HepG2 (cell line): ENCODE measurements around the gene FOXD1. TPM values are rescaled to one million over a fixed set of nuclear protein-coding genes. Genes with fewer than 3 reads are reported as not detected.

ENCODE experiments used
- ATAC-seq: fragments of 200-7000 bp; cut with Tn5 transposase; 3 replicates; pipeline ENCODE4 v1.9.1; 2020; ENCODE audit warnings: mild to moderate bottlenecking, moderate library complexity
- BruUV-seq: library from RNA; stranded (reverse); fragments of 400-500 nt; replicated peaks from 2 replicates; lab custom pipeline; 2021; lab: Mats Ljungman, UMichigan
- CTCF ChIA-PET: fragments of 300-600 bp; formaldehyde crosslinking; extraction: SDS; loops from one replicate; lab custom pipeline; 2021; ENCODE audit warnings: low total read pairs, inconsistent platforms, low intra/inter-chr PET ratio; lab: Yijun Ruan, JAX
- POLR2A ChIA-PET: fragments of 350-600 bp; sonication (Branson Sonifier 250); formaldehyde crosslinking; loops from one replicate; lab custom pipeline; 2020; ENCODE audit warnings: antibody characterized with exemption, inconsistent platforms; lab: Yijun Ruan, JAX
- DNase-seq: peaks from one replicate; pipeline ENCODE4 v3.0.0-alpha.2; 2015; ENCODE audit warnings: low spot score
- FAIRE-seq: peaks from 3 replicates; lab custom pipeline; 2011; peaks lifted over from hg19 to GRCh38; lab: Jason Lieb, UNC
- H2AFZ ChIP-seq: one replicate; pipeline ENCODE4 v1.6.1; 2011; ENCODE audit warnings: low read length, inconsistent platforms
- H3K27ac ChIP-seq: fragments of 300-600 bp; 3 replicates; pipeline ENCODE4 v1.8.0; 2011; ENCODE audit warnings: mixed run types, mild to moderate bottlenecking, mixed read lengths, low read length, inconsistent platforms; ENCODE audit not compliant: insufficient read depth; ENCODE audit errors: extremely low read length
- H3K27me3 ChIP-seq, 2 experiments: fragments of 200-600 bp in 1 of 2; 2 replicates in 1 of 2; 3 replicates in 1 of 2; pipeline versions ENCODE4 v1.6.0 to v1.8.0; 2011; ENCODE audit warnings: low read length in 2 of 2, mild to moderate bottlenecking in 2 of 2, moderate library complexity in 2 of 2, inconsistent platforms in 1 of 2; ENCODE audit not compliant: insufficient read depth in 2 of 2, control insufficient read depth in 1 of 2
- H3K36me3 ChIP-seq, 2 experiments: fragments of 200-600 bp in 1 of 2; replicated peaks in 1 of 2; 2 replicates in 1 of 2; 3 replicates in 1 of 2; pipeline versions ENCODE4 v1.5.1 to v1.8.0; 2011; ENCODE audit warnings: low read length in 2 of 2, inconsistent platforms in 1 of 2; ENCODE audit not compliant: insufficient read depth in 2 of 2, control insufficient read depth in 1 of 2
- H3K4me1 ChIP-seq: 2 replicates; pipeline ENCODE4 v1.5.1; 2012; ENCODE audit warnings: low read length, inconsistent platforms; ENCODE audit not compliant: insufficient read depth
- H3K4me2 ChIP-seq: 2 replicates; pipeline ENCODE4 v1.6.0; 2011; ENCODE audit warnings: low read depth, low read length, inconsistent platforms
- H3K4me3 ChIP-seq, 3 experiments: fragments of 200-600 bp in 1 of 3; sonication (generic), shearing (Covaris generic) in 1 of 3; replicated peaks in 1 of 3; 2 replicates each; pipeline ENCODE4 v1.5.1; 2011 to 2016; ENCODE audit warnings: low read length in 3 of 3, inconsistent platforms in 2 of 3, low read depth in 2 of 3, mild to moderate bottlenecking in 2 of 3, control low read depth in 1 of 3, mixed read lengths in 1 of 3; ENCODE audit not compliant: insufficient read depth in 1 of 3
- H3K79me2 ChIP-seq: one replicate; pipeline ENCODE4 v1.6.1; 2011; ENCODE audit warnings: low read length, inconsistent platforms; ENCODE audit not compliant: insufficient read depth
- H3K9ac ChIP-seq: 2 replicates; pipeline ENCODE4 v1.6.0; 2011; ENCODE audit warnings: mild to moderate bottlenecking, low read depth, low read length, inconsistent platforms; ENCODE audit not compliant: insufficient read depth
- H3K9me3 ChIP-seq: 2 replicates; pipeline ENCODE4 v1.5.1; 2012; ENCODE audit warnings: mild to moderate bottlenecking, low read length
- H4K20me1 ChIP-seq: 2 replicates; pipeline ENCODE4 v1.6.0; 2011; ENCODE audit warnings: inconsistent platforms, mild to moderate bottlenecking, low read length, moderate library complexity; ENCODE audit not compliant: insufficient read depth
- ADNP ChIP-seq: sonication (generic); formaldehyde crosslinking; IDR thresholded peaks from 2 replicates; pipeline ENCODE4 v1.4.0; 2020; ENCODE audit warnings: missing genetic modification reagents
- ARID4A ChIP-seq: sonication (generic); formaldehyde crosslinking; IDR thresholded peaks from 2 replicates; pipeline ENCODE4 v1.5.0; 2020; ENCODE audit warnings: mild to moderate bottlenecking, missing genetic modification reagents, borderline replicate concordance
- ATF3 ChIP-seq: sonication (generic); formaldehyde crosslinking; IDR thresholded peaks from 2 replicates; pipeline ENCODE4 v1.4.0; 2020; ENCODE audit warnings: missing genetic modification reagents
- HMGXB3 ChIP-seq: sonication (generic); formaldehyde crosslinking; IDR thresholded peaks from 2 replicates; pipeline ENCODE4 v1.4.0; 2020; ENCODE audit warnings: missing genetic modification reagents, borderline replicate concordance
- SRSF9 ChIP-seq: fragments of 200-400 bp; formaldehyde crosslinking; IDR thresholded peaks from 2 replicates; pipeline ENCODE4 v1.6.1; 2018; ENCODE audit warnings: borderline replicate concordance, mild to moderate bottlenecking, low read depth, low read length; ENCODE audit not compliant: insufficient read depth, poor library complexity, severe bottlenecking
- THAP11 ChIP-seq: IDR thresholded peaks from 2 replicates; pipeline ENCODE4 v1.6.1; 2016; ENCODE audit warnings: missing biosample characterization, missing genetic modification reagents
- ZBTB33 ChIP-seq: sonication (generic); formaldehyde crosslinking; IDR thresholded peaks from 2 replicates; pipeline ENCODE4 v1.4.0; 2020; ENCODE audit warnings: missing genetic modification reagents
- ZEB1 ChIP-seq: IDR thresholded peaks from 2 replicates; pipeline ENCODE4 v1.6.1; 2012; ENCODE audit warnings: mild to moderate bottlenecking, low read depth, inconsistent platforms; ENCODE audit not compliant: insufficient replicate concordance
- ZNF577 ChIP-seq: sonication (generic); formaldehyde crosslinking; IDR thresholded peaks from 2 replicates; pipeline ENCODE4 v1.4.0; 2020; ENCODE audit warnings: mild to moderate bottlenecking, low read depth, missing genetic modification reagents, borderline replicate concordance
- ZNF615 ChIP-seq: sonication (generic); formaldehyde crosslinking; IDR thresholded peaks from 2 replicates; pipeline ENCODE4 v1.5.0; 2020; ENCODE audit warnings: mild to moderate bottlenecking, missing genetic modification reagents, borderline replicate concordance
- ZNF619 ChIP-seq: sonication (generic); formaldehyde crosslinking; IDR thresholded peaks from 2 replicates; pipeline ENCODE4 v1.4.0; 2020; ENCODE audit warnings: mild to moderate bottlenecking, missing genetic modification reagents
- ZNF724P ChIP-seq: sonication (generic); formaldehyde crosslinking; IDR thresholded peaks from 2 replicates; pipeline ENCODE4 v1.8.0; 2022; ENCODE audit warnings: missing genetic modification reagents, borderline replicate concordance
- ZNF879 ChIP-seq: sonication (generic); formaldehyde crosslinking; IDR thresholded peaks from 2 replicates; pipeline ENCODE4 v1.8.1; 2023; ENCODE audit warnings: missing genetic modification reagents
- WGBS: methylation state at CpG from one replicate; pipeline ENCODE4 v1.1.6; 2017; ENCODE audit warnings: low lambda C conversion rate; 5-methylcytosine and 5-hydroxymethylcytosine counted together
- in situ Hi-C: cut with HindIII; loops from 2 replicates; pipeline ENCODE4 v1.10.0; 2017; ENCODE audit warnings: low pct_unique_long_range_greater_than_20kb; ENCODE audit not compliant: extremely low pct_ligation_motif_present
- intact Hi-C: fragments of 100-400 bp; cut with micrococcal nuclease; formaldehyde crosslinking; loops from one replicate; pipeline ENCODE4 v1.10.0; 2022; ENCODE audit not compliant: unreplicated experiment
- polyA plus RNA-seq, 8 experiments: library from polyadenylated mRNA; depleted of rRNA in 3 of 8; stranded (reverse) in 7 of 8; unstranded in 1 of 8; fragments of >200 nt; fragmentation: Illumina TruSeq in 4 of 8; extraction: Trizol in 4 of 8; gene quantifications; 2 replicates each; pipeline versions ENCODE4 v1.2.1 to v1.2.3, GENCODE V29; 2011 to 2016; ENCODE audit warnings: low read depth in 4 of 8, missing spikeins in 1 of 8, mixed read lengths in 1 of 8; ENCODE audit not compliant: insufficient read depth in 1 of 8
- total RNA-seq, 5 experiments: library from RNA; depleted of rRNA; stranded (reverse); fragments of >200 nt; fragmentation: Illumina TruSeq; extraction: Trizol; gene quantifications; 2 replicates each; pipeline ENCODE4 v1.2.3, GENCODE V29; 2016; ENCODE audit warnings: low read depth in 1 of 5

The FOXD1 gene
- total and polyA plus RNA-seq, 2 of the 13 experiments (the other 11 are each of a cell fraction or from before 2014, with no cell fraction given): 0.04 to 0.05 TPM

GRCh38 chr5:73420666-73421065, 27.9 kb downstream of the FOXD1 start:
- ATAC-seq: no peak
- in situ Hi-C loops: no loop called here
- Histone ChIP-seq H3K27me3 (peaks cover 6 to 55% of the 10 kb centered on the region in 2 experiments), H3K27ac (no peak overlapping the region), H3K4me2 (no peak overlapping the region), H3K79me2 (no peaks in the 10 kb centered on the region), H2AFZ (no peak overlapping the region), H3K4me3 (no peak overlapping the region), H3K9ac (no peak overlapping the region), H3K36me3 (no peaks in the 10 kb centered on the region), H4K20me1 (no peaks in the 10 kb centered on the region), H3K9me3 (no peaks in the 10 kb centered on the region), H3K4me1 (no peaks in the 10 kb centered on the region)
- WGBS: 20% methylated on average over 3 of the region's 3 CpGs
- CTCF ChIA-PET: no interaction called here
- POLR2A ChIA-PET: no interaction called here
- no peak for DNase-seq
- no TSS peak for BruUV-seq
- no peak for FAIRE-seq
- intact Hi-C loops: no loop called here
- TF ChIP-seq ZEB1: no peak
- TF ChIP-seq ZBTB33: no peak
- no peak for TF ChIP-seq ZNF615 (CRISPR knock-in tag)
- no peak for TF ChIP-seq SRSF9
- no peak for TF ChIP-seq ZNF577 (CRISPR knock-in tag)
- no peak for TF ChIP-seq THAP11 (CRISPR knock-in tag)
- no peak for TF ChIP-seq ZNF619
- TF ChIP-seq ARID4A (CRISPR knock-in tag): no peak
- no peak for TF ChIP-seq ZNF724P (CRISPR knock-in tag)
- no peak for TF ChIP-seq ADNP (CRISPR knock-in tag)
- no peak for TF ChIP-seq ATF3
- TF ChIP-seq HMGXB3: no peak
- TF ChIP-seq ZNF879 (CRISPR knock-in tag): no peak
